Thoracic aorta (tissue), 2 donors: ENCODE measurements around the gene ZMYND15. TPM values are rescaled to one million over a fixed set of nuclear protein-coding genes. Genes with fewer than 3 reads are reported as not detected.

Experiments
- ATAC-seq: fragments of 150-250 bp; one replicate; pipeline ENCODE4 v1.8.0; 2017; ENCODE audit warnings: low read depth; ENCODE audit not compliant: insufficient number of reproducible peaks, low FRiP score
- DNase-seq: peaks from one replicate; pipeline ENCODE4 v3.0.0-alpha.2; 2020; ENCODE audit warnings: low spot score
- H3K27ac ChIP-seq, 2 donors: fragments of 200-600 bp; sonication (generic); 1 replicate in 1 of 2; 2 replicates in 1 of 2; pipeline ENCODE4 v1.5.1; 2016; ENCODE audit warnings: mild to moderate bottlenecking in 2 of 2, moderate library complexity in 2 of 2
- H3K27me3 ChIP-seq: fragments of 200-600 bp; sonication (generic); replicated peaks from 2 replicates; pipeline ENCODE4 v1.6.0; 2016; ENCODE audit warnings: mild to moderate bottlenecking; ENCODE audit not compliant: insufficient read depth
- H3K36me3 ChIP-seq: fragments of 200-600 bp; sonication (generic); one replicate; pipeline ENCODE4 v1.5.1; 2016
- H3K4me1 ChIP-seq, 2 donors: fragments of 200-600 bp; sonication (generic); 1 replicate in 1 of 2; 2 replicates in 1 of 2; pipeline versions ENCODE4 v1.5.1 to v1.6.0; 2016; ENCODE audit warnings: low read depth in 2 of 2, mild to moderate bottlenecking in 1 of 2; ENCODE audit not compliant: control insufficient read depth in 1 of 2
- H3K4me3 ChIP-seq: fragments of 200-600 bp; sonication (generic); 2 replicates; pipeline ENCODE4 v1.5.1; 2016; ENCODE audit warnings: mild to moderate bottlenecking
- H3K9me3 ChIP-seq: fragments of 200-600 bp; sonication (generic); 2 replicates; pipeline ENCODE4 v1.5.1; 2016
- CTCF ChIP-seq: fragments of 200-600 bp; sonication (generic); IDR thresholded peaks from one replicate; pipeline ENCODE4 v1.5.1; 2019; ENCODE audit warnings: antibody characterized with exemption
- total RNA-seq, 2 donors: library from RNA; depleted of rRNA; stranded (reverse); fragments of >200 nt; gene quantifications; one replicate each; pipeline versions ENCODE4 v1.1.0 to v1.2.3, GENCODE V29; 2016

The ZMYND15 gene
- total RNA-seq, 2 donors from 2014 or later: 2.5 to 5.8 TPM

GRCh38 chr17:4733073-4733531 lies 6.5 kb upstream of the ZMYND15 start:
- no peak overlapping the region for H3K27ac ChIP-seq
- ATAC-seq (no peak), DNase-seq (no peak)
- peaks cover under 1 to 15% of the 10 kb centered on the region in 2 donors for H3K4me1 ChIP-seq
- no peak for TF ChIP-seq CTCF
- no peaks in the 10 kb centered on the region for H3K9me3 ChIP-seq
- peaks cover 6% of the 10 kb centered on the region for H3K36me3 ChIP-seq
- no peaks in the 10 kb centered on the region for H3K27me3 ChIP-seq
- no peak overlapping the region for H3K4me3 ChIP-seq

- H3K9me3 ChIP-seq: no peaks in the 10 kb centered on the region
- no peaks in the 10 kb centered on the region for H3K27me3 ChIP-seq
- peaks cover 10 to 26% of the 10 kb centered on the region in 2 donors for H3K4me1 ChIP-seq
- TF ChIP-seq CTCF: no peak
- ATAC-seq (no peak), DNase-seq (no peak)
- peak overlapping the region in 1 of 2 donors; percentile 34 for H3K27ac ChIP-seq
- no peak overlapping the region for H3K4me3 ChIP-seq
- peaks cover 6% of the 10 kb centered on the region for H3K36me3 ChIP-seq
Observed at GRCh38 chr17:4734857-4735475, 4.7 kb upstream of the ZMYND15 start.

GRCh38 chr17:4735876-4736651 lies 3.6 kb upstream of the ZMYND15 start:
- H3K4me1 ChIP-seq: peaks cover 10 to 19% of the 10 kb centered on the region in 2 donors
- no peak for TF ChIP-seq CTCF
- peaks cover 6% of the 10 kb centered on the region for H3K36me3 ChIP-seq
- ATAC-seq (no peak), DNase-seq (no peak)
- no peaks in the 10 kb centered on the region for H3K27me3 ChIP-seq
- no peaks in the 10 kb centered on the region for H3K9me3 ChIP-seq
- H3K27ac ChIP-seq: peak overlapping the region in 1 of 2 donors; percentile 46
- no peak overlapping the region for H3K4me3 ChIP-seq

GRCh38 chr17:4738136-4739121 lies 1.2 kb upstream of the ZMYND15 start:
- peaks cover 6% of the 10 kb centered on the region for H3K36me3 ChIP-seq
- H3K27ac ChIP-seq: peak overlapping the region in 1 of 2 donors; percentile 27
- no peak for DNase-seq
- TF ChIP-seq CTCF: no peak
- H3K4me3 ChIP-seq: peak overlapping the region; percentile 89
- no peak for ATAC-seq
- H3K9me3 ChIP-seq: no peaks in the 10 kb centered on the region
- no peaks in the 10 kb centered on the region for H3K27me3 ChIP-seq
- peaks cover 10 to 12% of the 10 kb centered on the region in 2 donors for H3K4me1 ChIP-seq

- no peak for TF ChIP-seq CTCF
- H3K4me1 ChIP-seq: peaks cover 10 to 15% of the 10 kb centered on the region in 2 donors
- H3K36me3 ChIP-seq: peaks cover 3% of the 10 kb centered on the region
- H3K27ac ChIP-seq: no peak overlapping the region
- no peaks in the 10 kb centered on the region for H3K9me3 ChIP-seq
- ATAC-seq (no peak), DNase-seq (no peak)
- H3K27me3 ChIP-seq: no peaks in the 10 kb centered on the region
- peak overlapping the region; percentile 89 for H3K4me3 ChIP-seq
Observed at GRCh38 chr17:4740025-4740351, 355 bp downstream of the ZMYND15 start.
